ENCODE results near the gene FAM131A.

DNA sequence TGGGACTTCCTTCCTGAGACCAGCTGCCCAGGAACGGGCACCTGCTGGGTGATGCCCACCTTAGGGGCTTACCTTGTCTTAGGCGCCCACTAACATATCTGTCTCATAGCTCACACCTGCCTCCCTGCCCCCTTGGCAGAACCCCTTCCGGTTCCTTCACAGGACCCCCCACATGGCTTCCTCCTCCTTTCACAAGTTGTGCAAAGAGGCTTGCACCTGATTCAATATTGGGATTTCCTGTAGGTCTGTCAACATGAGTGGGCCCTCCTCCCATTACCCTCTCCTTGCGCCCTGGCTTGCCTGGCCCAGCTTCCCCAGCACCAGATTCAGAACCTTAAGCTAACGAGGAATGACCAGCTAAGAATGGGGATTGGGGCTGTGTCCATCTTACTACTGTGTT, 40.0 kb downstream of the FAM131A start:
- TF ChIP-seq, protein P1, sequence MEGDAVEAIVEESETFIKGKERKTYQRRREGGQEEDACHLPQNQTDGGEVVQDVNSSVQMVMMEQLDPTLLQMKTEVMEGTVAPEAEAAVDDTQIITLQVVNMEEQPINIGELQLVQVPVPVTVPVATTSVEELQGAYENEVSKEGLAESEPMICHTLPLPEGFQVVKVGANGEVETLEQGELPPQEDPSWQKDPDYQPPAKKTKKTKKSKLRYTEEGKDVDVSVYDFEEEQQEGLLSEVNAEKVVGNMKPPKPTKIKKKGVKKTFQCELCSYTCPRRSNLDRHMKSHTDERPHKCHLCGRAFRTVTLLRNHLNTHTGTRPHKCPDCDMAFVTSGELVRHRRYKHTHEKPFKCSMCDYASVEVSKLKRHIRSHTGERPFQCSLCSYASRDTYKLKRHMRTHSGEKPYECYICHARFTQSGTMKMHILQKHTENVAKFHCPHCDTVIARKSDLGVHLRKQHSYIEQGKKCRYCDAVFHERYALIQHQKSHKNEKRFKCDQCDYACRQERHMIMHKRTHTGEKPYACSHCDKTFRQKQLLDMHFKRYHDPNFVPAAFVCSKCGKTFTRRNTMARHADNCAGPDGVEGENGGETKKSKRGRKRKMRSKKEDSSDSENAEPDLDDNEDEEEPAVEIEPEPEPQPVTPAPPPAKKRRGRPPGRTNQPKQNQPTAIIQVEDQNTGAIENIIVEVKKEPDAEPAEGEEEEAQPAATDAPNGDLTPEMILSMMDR (IDR thresholded peaks at IDR 0.05), result no peak
- no peak for TF ChIP-seq POLR2A (IDR thresholded peaks at IDR 0.05)

Data from thyroid gland (tissue), 4 donors.